Measurements from ENCODE around the gene CSNK1G2. TPM values are rescaled to one million over a fixed set of nuclear protein-coding genes. Genes with fewer than 3 reads are reported as not detected.

Gene CSNK1G2
- polyA plus RNA-seq, 2 of the 4 experiments (the other 2 are of a cell fraction): 15.5 to 42.0 TPM

DNA sequence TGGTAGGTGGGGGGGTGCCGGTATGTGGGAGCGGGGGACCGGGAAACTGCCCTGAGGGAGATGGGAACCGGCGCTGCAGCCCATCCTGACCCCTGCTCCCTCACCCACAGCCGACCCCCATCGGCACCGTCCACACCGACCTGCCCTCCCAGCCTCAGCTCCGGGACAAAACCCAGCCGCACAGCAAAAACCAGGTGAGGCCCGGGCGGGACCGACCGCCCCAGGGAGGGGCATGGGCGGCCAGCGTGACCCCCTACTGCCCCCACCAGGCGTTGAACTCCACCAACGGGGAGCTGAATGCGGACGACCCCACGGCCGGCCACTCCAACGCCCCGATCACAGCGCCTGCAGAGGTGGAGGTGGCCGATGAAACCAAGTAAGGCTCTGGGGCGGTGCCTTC lies 38.7 kb downstream of the CSNK1G2 start:
- ChIA-PET CTCF (interaction anchor here (1.0 kb wide), 1 partner anchor 32 kb away, joined by 3 read pairs; no protein-coding TSS in a partner anchor), POLR2A (no interaction called here)
- no peak for FAIRE-seq
- no peak for DNase-seq (ENCODE audit: low read depth in 1 of 2, low spot score in 1 of 2)
- Histone ChIP-seq H3K4me1 (no peaks in the 10 kb centered on the region), H3K4me3 (no peak overlapping the region), H3K27ac (no peak overlapping the region), H3K4me2 (no peak overlapping the region), H3K9me3 (no peaks in the 10 kb centered on the region)
- WGBS (ENCODE audit: missing lambda C conversion rate): 95% methylated on average over 15 of the region's 28 CpGs
- no peak for TF ChIP-seq MAFK (IDR thresholded peaks at IDR 0.05; ENCODE audit: partially characterized antibody)
- TF ChIP-seq RARB (CRISPR knock-in tag; IDR thresholded peaks at IDR 0.05): no peak
- TF ChIP-seq TFCP2L1 (CRISPR knock-in tag; IDR thresholded peaks at IDR 0.05): no peak
- TF ChIP-seq HOXA7 (CRISPR knock-in tag; IDR thresholded peaks at IDR 0.05): no peak
- TF ChIP-seq, protein P1, sequence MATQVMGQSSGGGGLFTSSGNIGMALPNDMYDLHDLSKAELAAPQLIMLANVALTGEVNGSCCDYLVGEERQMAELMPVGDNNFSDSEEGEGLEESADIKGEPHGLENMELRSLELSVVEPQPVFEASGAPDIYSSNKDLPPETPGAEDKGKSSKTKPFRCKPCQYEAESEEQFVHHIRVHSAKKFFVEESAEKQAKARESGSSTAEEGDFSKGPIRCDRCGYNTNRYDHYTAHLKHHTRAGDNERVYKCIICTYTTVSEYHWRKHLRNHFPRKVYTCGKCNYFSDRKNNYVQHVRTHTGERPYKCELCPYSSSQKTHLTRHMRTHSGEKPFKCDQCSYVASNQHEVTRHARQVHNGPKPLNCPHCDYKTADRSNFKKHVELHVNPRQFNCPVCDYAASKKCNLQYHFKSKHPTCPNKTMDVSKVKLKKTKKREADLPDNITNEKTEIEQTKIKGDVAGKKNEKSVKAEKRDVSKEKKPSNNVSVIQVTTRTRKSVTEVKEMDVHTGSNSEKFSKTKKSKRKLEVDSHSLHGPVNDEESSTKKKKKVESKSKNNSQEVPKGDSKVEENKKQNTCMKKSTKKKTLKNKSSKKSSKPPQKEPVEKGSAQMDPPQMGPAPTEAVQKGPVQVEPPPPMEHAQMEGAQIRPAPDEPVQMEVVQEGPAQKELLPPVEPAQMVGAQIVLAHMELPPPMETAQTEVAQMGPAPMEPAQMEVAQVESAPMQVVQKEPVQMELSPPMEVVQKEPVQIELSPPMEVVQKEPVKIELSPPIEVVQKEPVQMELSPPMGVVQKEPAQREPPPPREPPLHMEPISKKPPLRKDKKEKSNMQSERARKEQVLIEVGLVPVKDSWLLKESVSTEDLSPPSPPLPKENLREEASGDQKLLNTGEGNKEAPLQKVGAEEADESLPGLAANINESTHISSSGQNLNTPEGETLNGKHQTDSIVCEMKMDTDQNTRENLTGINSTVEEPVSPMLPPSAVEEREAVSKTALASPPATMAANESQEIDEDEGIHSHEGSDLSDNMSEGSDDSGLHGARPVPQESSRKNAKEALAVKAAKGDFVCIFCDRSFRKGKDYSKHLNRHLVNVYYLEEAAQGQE (IDR thresholded peaks at IDR 0.05): no peak
- no peak for TF ChIP-seq EHF (CRISPR knock-in tag; IDR thresholded peaks at IDR 0.05)
- TF ChIP-seq RNF2 (IDR thresholded peaks at IDR 0.05; ENCODE audit: borderline replicate concordance, low read depth): no peak
- no peak for TF ChIP-seq CHD2 (IDR thresholded peaks at IDR 0.05; ENCODE audit: low read length, partially characterized antibody)
- TF ChIP-seq NPAS2 (CRISPR knock-in tag; IDR thresholded peaks at IDR 0.05; ENCODE audit: borderline replicate concordance): no peak
- ATAC-seq: no peak

DNA sequence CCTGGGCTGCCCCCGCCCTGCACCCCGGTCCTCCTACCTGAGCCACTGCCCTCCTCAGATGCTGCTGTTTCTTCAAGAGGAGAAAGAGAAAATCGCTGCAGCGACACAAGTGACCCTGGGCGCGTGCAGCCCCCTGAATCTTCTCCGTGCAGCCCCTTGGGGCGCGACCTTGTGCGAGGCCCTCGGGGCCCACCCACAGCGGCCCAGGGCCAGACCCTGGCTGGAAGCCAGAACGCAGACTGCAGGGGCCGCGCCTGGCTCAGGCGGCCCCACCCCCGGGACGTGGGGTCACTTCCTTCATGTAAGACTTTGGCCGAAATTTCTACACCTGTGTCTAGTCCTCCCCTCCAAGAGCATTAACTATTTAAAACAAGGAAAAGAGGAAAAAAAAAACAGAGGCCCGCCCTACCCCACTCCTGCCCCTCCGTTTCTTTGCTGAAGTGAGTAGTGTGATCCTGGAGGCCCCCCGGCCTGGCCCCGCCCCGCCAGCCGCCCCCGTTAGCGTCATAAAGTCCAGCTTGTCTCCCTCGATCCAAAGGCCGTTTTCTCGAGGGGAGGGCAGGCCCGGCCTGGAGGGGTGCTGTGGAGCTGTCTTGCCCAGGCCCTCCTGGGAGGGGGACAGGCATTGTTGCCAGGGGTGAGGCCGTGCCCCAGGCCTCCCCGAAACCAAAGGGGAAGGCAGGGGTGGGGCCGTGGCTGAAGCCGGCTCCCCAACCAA lies 39.3 kb downstream of the CSNK1G2 start:
- ATAC-seq (no peak), FAIRE-seq (no peak), DNase-seq (ENCODE audit: low read depth in 1 of 2, low spot score in 1 of 2) (no peak)
- ChIA-PET POLR2A (no interaction called here), CTCF (interaction anchor here (1.0 kb wide), 1 partner anchor 32 kb away, joined by 3 read pairs; no protein-coding TSS in a partner anchor)
- WGBS (ENCODE audit: missing lambda C conversion rate): 95% methylated on average over 19 of the region's 35 CpGs
- H3K27ac ChIP-seq: no peak overlapping the region
- no peaks in the 10 kb centered on the region for H3K9me3 ChIP-seq
- H3K4me3 ChIP-seq: no peak overlapping the region
- H3K4me1 ChIP-seq: no peaks in the 10 kb centered on the region
- TF ChIP-seq TP53 (CRISPR knock-in tag; IDR thresholded peaks at IDR 0.05) (no peak), FOSL2 (IDR thresholded peaks at IDR 0.05) (no peak), FOSL2 (CRISPR knock-in tag; IDR thresholded peaks at IDR 0.05) (no peak), EHMT2 (IDR thresholded peaks at IDR 0.05; ENCODE audit: low read depth) (no peak)
- no peak overlapping the region for H3K4me2 ChIP-seq

DNA sequence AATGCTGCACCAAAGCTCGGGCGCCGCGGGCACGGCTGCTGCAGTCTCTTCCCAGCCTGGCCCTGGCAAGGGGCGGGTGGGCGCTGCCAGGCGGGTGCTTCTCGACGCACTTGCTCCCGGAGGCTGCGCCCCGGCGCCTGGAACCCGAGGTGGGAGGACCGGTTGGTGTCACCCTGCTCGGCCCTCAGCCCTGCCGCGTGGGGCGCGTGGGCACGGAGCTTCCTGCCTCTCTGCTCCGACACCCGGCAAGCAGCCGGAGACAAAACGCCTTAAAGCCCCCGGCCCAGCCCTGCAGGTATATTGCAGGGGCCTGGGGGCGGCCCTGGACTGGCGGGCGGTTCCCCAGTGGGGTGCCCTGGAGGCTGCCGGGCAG lies 39.8 kb downstream of the CSNK1G2 start:
- H3K4me3 ChIP-seq: no peak overlapping the region
- CTCF ChIA-PET: no interaction called here
- no peaks in the 10 kb centered on the region for H3K9me3 ChIP-seq
- WGBS (ENCODE audit: missing lambda C conversion rate): 94% methylated on average over 18 of the region's 31 CpGs
- H3K4me2 ChIP-seq: no peak overlapping the region
- TF ChIP-seq NPAS2 (CRISPR knock-in tag; IDR thresholded peaks at IDR 0.05; ENCODE audit: borderline replicate concordance) (no peak), SREBF2 (IDR thresholded peaks at IDR 0.05) (no peak), FOXS1 (CRISPR knock-in tag; IDR thresholded peaks at IDR 0.05) (no peak), KDM5A (IDR thresholded peaks at IDR 0.05) (no peak), RFX5 (IDR thresholded peaks at IDR 0.05) (no peak), PHF8 (IDR thresholded peaks at IDR 0.05; ENCODE audit: borderline replicate concordance, low read depth) (no peak), BCL3 (IDR thresholded peaks at IDR 0.05) (no peak), CEBPB (IDR thresholded peaks at IDR 0.05) (no peak), FOSL2 (IDR thresholded peaks at IDR 0.05) (no peak), FOSL2 (CRISPR knock-in tag; IDR thresholded peaks at IDR 0.05) (no peak), EHMT2 (IDR thresholded peaks at IDR 0.05; ENCODE audit: low read depth) (no peak), ESRRA (IDR thresholded peaks at IDR 0.05; ENCODE audit: borderline replicate concordance, low read length) (no peak), HDAC2 (IDR thresholded peaks at IDR 0.05) (no peak), TP53 (CRISPR knock-in tag; IDR thresholded peaks at IDR 0.05) (no peak), HES2 (IDR thresholded peaks at IDR 0.05) (no peak), USF2 (IDR thresholded peaks at IDR 0.05) (no peak), ZC3H11A (IDR thresholded peaks at IDR 0.05) (no peak)
- DNase-seq (ENCODE audit: low read depth in 1 of 2, low spot score in 1 of 2): no peak
- no peak for FAIRE-seq
- ATAC-seq: no peak
- POLR2A ChIA-PET: no interaction called here
- no peak overlapping the region for H3K27ac ChIP-seq
- no peaks in the 10 kb centered on the region for H3K4me1 ChIP-seq

Measured in A549 (cell line).